WTC11 (cell line): ENCODE measurements around the gene INPP5A. TPM values are rescaled to one million over a fixed set of nuclear protein-coding genes. Genes with fewer than 3 reads are reported as not detected.
A peak's percentile ranks its signal among the peaks of the same experiment; 100 is the strongest.

Source experiments
- ATAC-seq: fragments of 200-7000 bp; cut with Tn5 transposase; 2 replicates; pipeline ENCODE4 v1.10.0; 2021; ENCODE audit warnings: mild to moderate bottlenecking, moderate library complexity
- CTCF ChIA-PET: fragments of 300-600 bp; sonication (Branson Sonifier 250); formaldehyde crosslinking; loops from one replicate; lab custom pipeline; 2021; ENCODE audit warnings: antibody characterized with exemption; lab: Charles Lee
- POLR2A ChIA-PET: fragments of 350-600 bp; sonication (Branson Sonifier 250); formaldehyde crosslinking; loops from one replicate; lab custom pipeline; 2021; ENCODE audit warnings: antibody characterized with exemption; lab: Charles Lee
- DNase-seq: peaks from one replicate; pipeline ENCODE4 v3.0.0; 2021; ENCODE audit warnings: low spot score
- H3K27ac Mint-ChIP-seq: 2 replicates; pipeline ENCODE4 v1.8.0; 2021; ENCODE audit warnings: mixed read lengths
- H3K27me3 Mint-ChIP-seq: 2 replicates; pipeline ENCODE4 v1.8.0; 2021; ENCODE audit warnings: low read depth, mild to moderate bottlenecking, moderate library complexity, mixed read lengths
- H3K36me3 Mint-ChIP-seq: 2 replicates; pipeline ENCODE4 v1.8.0; 2021; ENCODE audit warnings: mixed read lengths
- H3K4me1 Mint-ChIP-seq: 2 replicates; pipeline ENCODE4 v1.8.0; 2022; ENCODE audit warnings: mixed read lengths
- H3K4me3 Mint-ChIP-seq: 2 replicates; pipeline ENCODE4 v1.8.0; 2021; ENCODE audit warnings: mild to moderate bottlenecking, moderate library complexity, mixed read lengths
- H3K9me3 Mint-ChIP-seq: 2 replicates; pipeline ENCODE4 v1.8.0; 2021; ENCODE audit warnings: mixed read lengths
- AFF4 ChIP-seq: sonication (generic); formaldehyde crosslinking; IDR thresholded peaks from 2 replicates; pipeline ENCODE4 v1.8.1; 2023; ENCODE audit warnings: mild to moderate bottlenecking, missing genetic modification reagents, borderline replicate concordance
- ARID4B ChIP-seq: sonication (generic); formaldehyde crosslinking; IDR thresholded peaks from 2 replicates; pipeline ENCODE4 v1.8.0; 2023; ENCODE audit warnings: missing genetic modification reagents, mild to moderate bottlenecking, borderline replicate concordance
- ATF1 ChIP-seq: sonication (generic); formaldehyde crosslinking; IDR thresholded peaks from 2 replicates; pipeline ENCODE4 v1.8.1; 2023; ENCODE audit warnings: mild to moderate bottlenecking, moderate library complexity, missing genetic modification reagents
- FOXK1 ChIP-seq: sonication (generic); formaldehyde crosslinking; IDR thresholded peaks from 2 replicates; pipeline ENCODE4 v1.8.0; 2022; ENCODE audit warnings: mild to moderate bottlenecking, moderate library complexity, missing genetic modification reagents
- GTF2I ChIP-seq: fragments of 250-450 bp; sonication (Bioruptor Pico); conservative IDR thresholded peaks from 2 replicates; pipeline ENCODE4 v1.4.0; 2021; ENCODE audit warnings: mild to moderate bottlenecking
- HMGA2 ChIP-seq: fragments of 250-450 bp; sonication (Bioruptor Pico); IDR thresholded peaks from 2 replicates; pipeline ENCODE4 v1.4.0; 2021; ENCODE audit warnings: mild to moderate bottlenecking, moderate library complexity
- IRF2 ChIP-seq: sonication (generic); formaldehyde crosslinking; IDR thresholded peaks from 2 replicates; pipeline ENCODE4 v1.8.0; 2022; ENCODE audit warnings: low read depth, missing genetic modification reagents, borderline replicate concordance
- NR1H2 ChIP-seq: sonication (generic); formaldehyde crosslinking; IDR thresholded peaks from 2 replicates; pipeline ENCODE4 v1.9.0; 2021; ENCODE audit warnings: mild to moderate bottlenecking, moderate library complexity, missing genetic modification reagents
- NR3C1 ChIP-seq: sonication (generic); formaldehyde crosslinking; conservative IDR thresholded peaks from 2 replicates; pipeline ENCODE4 v1.8.1; 2023; ENCODE audit warnings: low read depth, mild to moderate bottlenecking, missing genetic modification reagents
- TCF7 ChIP-seq: sonication (generic); formaldehyde crosslinking; IDR thresholded peaks from 2 replicates; pipeline ENCODE4 v1.8.0; 2022; ENCODE audit warnings: mild to moderate bottlenecking, low read depth, missing genetic modification reagents, moderate library complexity
- total RNA-seq: library from RNA; stranded (reverse); gene quantifications from 3 replicates; pipeline ENCODE4 v1.2.3, GENCODE V29; 2021
- TF ChIP-seq, protein P1 (sequence below): fragments of 250-450 bp; sonication (Bioruptor Pico); conservative IDR thresholded peaks from 2 replicates; pipeline ENCODE4 v1.9.0; 2021; ENCODE audit warnings: mild to moderate bottlenecking
- TF ChIP-seq, protein P2 (sequence below): sonication (generic); formaldehyde crosslinking; IDR thresholded peaks from 2 replicates; pipeline ENCODE4 v1.8.1; 2023; ENCODE audit warnings: mild to moderate bottlenecking, missing genetic modification reagents, moderate library complexity
- TF ChIP-seq, protein P3 (sequence below): sonication (generic); formaldehyde crosslinking; IDR thresholded peaks from 2 replicates; pipeline ENCODE4 v1.8.1; 2022; ENCODE audit warnings: low read depth, mild to moderate bottlenecking, moderate library complexity, missing genetic modification reagents, borderline replicate concordance

INPP5A gene
- total RNA-seq, 1 experiment from 2014 or later: 22.1 TPM

DNA sequence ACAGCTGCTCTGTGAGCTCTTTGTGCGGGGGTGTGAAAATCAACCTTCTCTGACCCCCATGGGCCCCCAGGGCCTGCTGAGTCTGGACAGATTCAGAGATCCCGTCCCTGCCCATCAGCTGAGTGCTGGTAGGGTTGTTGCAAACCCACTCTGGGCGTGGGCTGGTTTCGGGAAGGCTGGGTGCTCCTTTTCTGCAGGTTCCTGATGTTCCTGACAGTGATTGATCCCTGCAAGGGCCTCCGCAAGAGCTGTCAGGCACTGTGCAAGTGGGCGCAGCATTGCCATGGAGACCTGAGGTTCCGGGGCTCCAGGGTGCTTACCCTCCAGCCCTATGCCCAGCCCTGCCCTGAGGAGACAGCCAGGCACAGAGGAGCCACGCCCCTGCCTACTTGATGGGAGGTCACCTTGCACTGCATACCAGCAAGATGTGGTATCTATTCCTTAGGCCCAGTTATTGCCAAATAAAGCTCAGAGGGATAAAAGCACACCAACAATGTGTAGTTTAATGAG is 44.3 kb upstream of the INPP5A start (continued):
- TF ChIP-seq, protein P1, sequence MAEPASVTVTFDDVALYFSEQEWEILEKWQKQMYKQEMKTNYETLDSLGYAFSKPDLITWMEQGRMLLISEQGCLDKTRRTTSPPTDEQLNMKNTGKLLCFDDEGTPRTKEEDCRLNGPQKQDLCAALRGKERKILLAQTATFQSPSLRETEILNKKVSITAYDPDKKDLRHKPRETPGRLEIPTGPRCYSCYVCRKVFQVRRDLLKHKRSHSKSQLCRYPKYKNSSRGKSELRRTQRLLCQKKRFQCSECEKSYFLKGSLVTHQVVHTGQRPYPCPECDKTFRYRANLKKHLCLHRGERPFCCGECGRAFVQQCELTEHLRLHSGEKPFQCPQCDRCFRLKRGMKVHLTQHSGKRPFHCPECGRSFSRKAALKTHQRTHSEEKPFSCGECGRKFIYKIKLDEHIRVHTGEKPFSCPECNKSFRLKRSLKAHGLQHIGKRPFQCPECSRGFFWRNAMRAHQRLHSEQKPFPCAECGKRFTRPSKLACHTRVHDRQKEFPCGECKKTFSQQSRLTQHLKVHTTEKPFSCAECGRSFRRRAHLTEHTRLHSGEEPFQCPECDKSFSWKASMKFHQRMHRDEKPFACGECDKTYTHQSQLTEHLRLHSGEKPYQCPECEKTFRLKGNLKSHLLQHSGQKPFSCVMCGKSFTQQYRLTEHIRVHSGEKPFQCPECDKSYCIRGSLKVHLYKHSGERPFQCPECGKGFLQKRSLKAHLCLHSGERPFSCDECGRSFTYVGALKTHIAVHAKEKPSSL: no peak
- no peak for TF ChIP-seq TCF7 (CRISPR knock-in tag)
- no peak for TF ChIP-seq AFF4 (CRISPR knock-in tag)
- TF ChIP-seq, all 79 proteins: peak for 0

GRCh38 chr10:132493756-132494290 is 43.8 kb upstream of the INPP5A start:
- TF ChIP-seq, protein P2, sequence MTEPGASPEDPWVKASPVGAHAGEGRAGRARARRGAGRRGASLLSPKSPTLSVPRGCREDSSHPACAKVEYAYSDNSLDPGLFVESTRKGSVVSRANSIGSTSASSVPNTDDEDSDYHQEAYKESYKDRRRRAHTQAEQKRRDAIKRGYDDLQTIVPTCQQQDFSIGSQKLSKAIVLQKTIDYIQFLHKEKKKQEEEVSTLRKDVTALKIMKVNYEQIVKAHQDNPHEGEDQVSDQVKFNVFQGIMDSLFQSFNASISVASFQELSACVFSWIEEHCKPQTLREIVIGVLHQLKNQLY (CRISPR knock-in tag): no peak
- TF ChIP-seq NR1H2 (CRISPR knock-in tag) (no peak), ATF1 (CRISPR knock-in tag) (no peak), FOXK1 (CRISPR knock-in tag) (no peak), IRF2 (CRISPR knock-in tag) (no peak), NR3C1 (CRISPR knock-in tag) (no peak), GTF2I (CRISPR knock-in tag) (no peak)
- TF ChIP-seq, protein P3, sequence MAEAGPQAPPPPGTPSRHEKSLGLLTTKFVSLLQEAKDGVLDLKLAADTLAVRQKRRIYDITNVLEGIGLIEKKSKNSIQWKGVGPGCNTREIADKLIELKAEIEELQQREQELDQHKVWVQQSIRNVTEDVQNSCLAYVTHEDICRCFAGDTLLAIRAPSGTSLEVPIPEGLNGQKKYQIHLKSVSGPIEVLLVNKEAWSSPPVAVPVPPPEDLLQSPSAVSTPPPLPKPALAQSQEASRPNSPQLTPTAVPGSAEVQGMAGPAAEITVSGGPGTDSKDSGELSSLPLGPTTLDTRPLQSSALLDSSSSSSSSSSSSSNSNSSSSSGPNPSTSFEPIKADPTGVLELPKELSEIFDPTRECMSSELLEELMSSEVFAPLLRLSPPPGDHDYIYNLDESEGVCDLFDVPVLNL (CRISPR knock-in tag): no peak
- ChIA-PET CTCF (no interaction called here), POLR2A (no interaction called here)
- DNase-seq: peak; percentile 3
- Mint-ChIP-seq H3K27ac (no peak overlapping the region), H3K4me1 (no peaks in the 10 kb centered on the region), H3K36me3 (no peaks in the 10 kb centered on the region), H3K9me3 (peaks cover 5% of the 10 kb centered on the region; the same call in 1 of the 2 replicates), H3K27me3 (no peaks in the 10 kb centered on the region; the same call in 1 of the 2 replicates), H3K4me3 (no peak overlapping the region)
- no peak for ATAC-seq

DNA sequence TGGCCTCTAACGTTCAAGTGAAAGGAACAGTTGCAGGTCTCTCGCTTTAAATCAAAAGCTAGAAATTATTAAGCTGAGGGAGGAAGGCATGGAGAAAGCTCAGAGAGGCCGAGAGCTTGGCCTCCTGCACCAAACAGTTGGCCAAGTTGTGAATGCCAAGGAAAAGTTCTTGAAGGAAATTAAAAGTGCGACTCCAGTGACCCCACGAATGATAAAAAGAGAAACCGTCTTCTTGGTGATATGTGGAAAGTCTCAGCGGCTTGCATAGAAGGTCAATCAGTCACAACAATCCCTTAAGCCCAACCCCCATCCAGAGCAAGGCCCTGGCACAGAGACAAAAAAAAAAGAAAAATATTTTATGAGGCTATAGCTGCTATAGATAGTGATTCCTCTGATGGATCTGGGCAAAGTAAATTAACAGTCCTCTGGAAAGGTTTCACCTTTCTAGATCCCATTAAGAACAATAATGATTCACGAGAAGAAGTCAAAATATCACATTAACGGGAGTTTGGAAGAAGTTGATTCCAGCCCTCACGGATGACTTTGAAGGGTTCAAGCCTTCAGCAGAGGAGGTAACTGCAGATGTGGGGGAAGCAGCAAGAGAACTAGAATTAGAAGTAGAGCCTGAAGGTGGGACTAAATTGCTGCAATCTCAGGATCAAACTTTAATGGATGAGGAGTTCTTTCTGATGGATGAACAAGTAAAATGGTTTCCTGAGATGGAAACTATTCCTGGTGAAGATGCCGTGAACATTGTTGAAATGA is 42.5 kb upstream of the INPP5A start:
- DNase-seq (no peak), ATAC-seq (no peak)
- H3K4me1 Mint-ChIP-seq: no peaks in the 10 kb centered on the region
- H3K27ac Mint-ChIP-seq: no peak overlapping the region
- no peak overlapping the region for H3K4me3 Mint-ChIP-seq
- ChIA-PET POLR2A (no interaction called here), CTCF (no interaction called here)
- no peaks in the 10 kb centered on the region for H3K36me3 Mint-ChIP-seq
- H3K27me3 Mint-ChIP-seq: no peaks in the 10 kb centered on the region; the same call in 1 of the 2 replicates
- H3K9me3 Mint-ChIP-seq: peaks cover 5% of the 10 kb centered on the region; the same call in 1 of the 2 replicates
- no peak for TF ChIP-seq HMGA2 (CRISPR knock-in tag)
- no peak for TF ChIP-seq ARID4B
- TF ChIP-seq, protein P3 (CRISPR knock-in tag): no peak
- TF ChIP-seq, protein P1: no peak
